AG04450 (cell line): Measurements from ENCODE around the gene SPRY1. TPM values are rescaled to one million over a fixed set of nuclear protein-coding genes. Genes with fewer than 3 reads are reported as not detected.

Source experiments
- CTCF ChIA-PET: fragments of 300-600, 350-600 bp; formaldehyde crosslinking; extraction: SDS; loops from one replicate; lab custom pipeline; 2022; ENCODE audit warnings: antibody characterized with exemption, inconsistent platforms; lab: Charles Lee
- POLR2A ChIA-PET: fragments of 350-600 bp; formaldehyde crosslinking; extraction: SDS; loops from one replicate; lab custom pipeline; 2021; ENCODE audit warnings: antibody characterized with exemption, inconsistent platforms; lab: Yijun Ruan, JAX
- DNase-seq: peaks from one replicate; pipeline ENCODE4 v3.0.0-alpha.2; 2011; ENCODE audit warnings: low read depth, low spot score
- H3K27ac ChIP-seq: one replicate; pipeline ENCODE4 v1.5.1; 2012; ENCODE audit warnings: low read depth, low read length, control low read depth
- H3K27me3 ChIP-seq: one replicate; pipeline ENCODE4 v1.6.0; 2012; ENCODE audit warnings: low read length; ENCODE audit not compliant: control insufficient read depth, insufficient read depth
- H3K4me3 ChIP-seq: 2 replicates; pipeline ENCODE4 v1.5.1; 2011; ENCODE audit warnings: mild to moderate bottlenecking, low read depth, low read length, control low read depth
- H3K9me3 ChIP-seq: 2 replicates; pipeline ENCODE4 v1.5.1; 2012; ENCODE audit warnings: low read length; ENCODE audit not compliant: control insufficient read depth, insufficient read depth
- polyA plus RNA-seq: library from polyadenylated mRNA; depleted of rRNA; stranded (reverse); fragments of >200 nt; gene quantifications from 2 replicates; pipeline ENCODE4 v1.2.3, GENCODE V29; 2011
- TF ChIP-seq, protein P1 (sequence below): IDR thresholded peaks from 2 replicates; pipeline ENCODE4 v1.5.1; 2011; ENCODE audit warnings: low read depth, low read length, control low read depth, inconsistent platforms

The SPRY1 gene
- polyA plus RNA-seq, 1 experiment = 6.6 TPM

DNA sequence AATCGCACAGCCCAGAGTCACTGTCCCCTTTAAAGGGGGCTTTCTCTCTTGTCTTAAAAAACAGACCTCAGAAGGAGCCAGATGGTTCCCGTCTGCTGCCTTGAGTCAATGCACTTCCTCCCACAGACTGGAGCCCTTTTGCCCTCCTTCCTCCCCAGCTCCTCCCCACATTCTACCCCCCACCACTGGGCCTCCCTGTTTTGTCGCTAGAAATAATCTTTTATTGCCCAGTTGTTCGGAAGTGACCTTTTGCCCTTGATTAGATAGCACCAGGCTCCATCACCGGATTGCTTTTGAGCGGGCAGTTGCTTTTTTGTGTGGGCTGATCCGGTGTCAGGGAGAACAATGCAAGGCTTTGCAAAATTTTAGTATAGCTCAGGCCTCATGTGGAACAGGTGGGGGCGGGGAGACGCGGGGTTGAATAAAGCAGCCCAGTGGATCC is 47.7 kb downstream of the SPRY1 start:
- TF ChIP-seq, protein P1, sequence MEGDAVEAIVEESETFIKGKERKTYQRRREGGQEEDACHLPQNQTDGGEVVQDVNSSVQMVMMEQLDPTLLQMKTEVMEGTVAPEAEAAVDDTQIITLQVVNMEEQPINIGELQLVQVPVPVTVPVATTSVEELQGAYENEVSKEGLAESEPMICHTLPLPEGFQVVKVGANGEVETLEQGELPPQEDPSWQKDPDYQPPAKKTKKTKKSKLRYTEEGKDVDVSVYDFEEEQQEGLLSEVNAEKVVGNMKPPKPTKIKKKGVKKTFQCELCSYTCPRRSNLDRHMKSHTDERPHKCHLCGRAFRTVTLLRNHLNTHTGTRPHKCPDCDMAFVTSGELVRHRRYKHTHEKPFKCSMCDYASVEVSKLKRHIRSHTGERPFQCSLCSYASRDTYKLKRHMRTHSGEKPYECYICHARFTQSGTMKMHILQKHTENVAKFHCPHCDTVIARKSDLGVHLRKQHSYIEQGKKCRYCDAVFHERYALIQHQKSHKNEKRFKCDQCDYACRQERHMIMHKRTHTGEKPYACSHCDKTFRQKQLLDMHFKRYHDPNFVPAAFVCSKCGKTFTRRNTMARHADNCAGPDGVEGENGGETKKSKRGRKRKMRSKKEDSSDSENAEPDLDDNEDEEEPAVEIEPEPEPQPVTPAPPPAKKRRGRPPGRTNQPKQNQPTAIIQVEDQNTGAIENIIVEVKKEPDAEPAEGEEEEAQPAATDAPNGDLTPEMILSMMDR = no peak
- Histone ChIP-seq H3K4me3 (0 out of 2 replicates have a peak overlapping the region, but pooled peaks have one; percentile 17), H3K27me3 (no peaks in the 10 kb centered on the region), H3K9me3 (no peaks in the 10 kb centered on the region), H3K27ac (peak overlapping the region; percentile 31)
- POLR2A ChIA-PET = no interaction called here
- CTCF ChIA-PET = interaction anchor here (0.6 kb wide), 1 partner anchor 217 kb away, joined by 3 read pairs; no protein-coding TSS in a partner anchor
- DNase-seq = no peak

DNA sequence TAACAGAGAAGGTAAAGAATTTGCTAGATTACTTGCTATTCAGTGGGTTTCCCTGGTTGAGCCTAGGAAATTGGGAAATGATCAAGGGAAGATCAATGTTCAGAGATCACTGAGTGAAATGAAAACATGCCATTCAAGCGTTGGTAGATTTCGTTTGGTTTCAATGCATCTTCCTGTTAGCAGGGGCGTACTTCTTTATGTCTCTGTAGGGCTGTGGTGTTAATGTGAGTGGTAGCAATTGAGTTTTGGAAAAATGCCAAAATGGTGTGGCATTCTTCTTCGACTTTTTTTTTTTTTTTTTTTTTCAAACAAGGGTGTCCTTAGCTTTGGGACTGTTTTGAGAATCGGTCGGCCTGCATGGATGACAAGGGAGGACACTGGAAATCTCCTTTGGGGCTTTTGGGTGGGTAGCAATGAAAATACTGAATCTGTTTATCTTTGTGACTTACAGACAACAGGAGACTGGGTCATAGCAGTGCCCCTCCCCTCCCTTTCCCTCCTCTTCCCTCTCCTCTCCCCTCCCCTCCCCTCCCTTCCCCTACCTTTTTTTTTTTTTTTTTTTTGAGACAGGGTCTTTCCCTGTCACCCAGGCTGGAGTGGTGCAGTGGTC is 50.4 kb downstream of the SPRY1 start:
- Histone ChIP-seq H3K9me3 (no peaks in the 10 kb centered on the region), H3K27me3 (no peaks in the 10 kb centered on the region), H3K4me3 (no peak overlapping the region), H3K27ac (no peak overlapping the region)
- DNase-seq = no peak
- ChIA-PET POLR2A (no interaction called here), CTCF (no interaction called here)
- TF ChIP-seq, protein P1 = no peak

DNA sequence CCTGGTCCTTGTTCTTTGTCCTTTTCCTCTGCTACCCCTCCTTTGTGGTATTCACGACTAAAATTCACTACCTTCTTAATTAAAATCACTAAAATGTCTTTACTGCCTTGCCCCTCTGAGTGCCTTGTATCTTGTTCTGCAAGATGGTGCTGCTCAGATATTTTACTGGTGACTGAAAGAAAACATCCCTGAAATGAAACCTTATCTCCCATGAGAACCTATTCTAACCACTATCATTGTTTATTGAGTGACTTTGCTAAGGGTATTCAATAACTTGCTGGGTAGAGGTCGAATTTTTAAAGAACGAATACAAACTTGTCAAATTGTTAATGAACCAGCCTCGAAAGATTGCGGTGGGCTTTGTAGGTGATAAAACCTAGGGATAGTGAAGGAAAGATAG is 52.8 kb downstream of the SPRY1 start:
- DNase-seq = no peak
- no peak overlapping the region for H3K4me3 ChIP-seq
- H3K9me3 ChIP-seq = no peaks in the 10 kb centered on the region
- TF ChIP-seq, protein P1 = no peak
- no peaks in the 10 kb centered on the region for H3K27me3 ChIP-seq
- CTCF ChIA-PET = no interaction called here
- POLR2A ChIA-PET = no interaction called here
- H3K27ac ChIP-seq = no peak overlapping the region

DNA sequence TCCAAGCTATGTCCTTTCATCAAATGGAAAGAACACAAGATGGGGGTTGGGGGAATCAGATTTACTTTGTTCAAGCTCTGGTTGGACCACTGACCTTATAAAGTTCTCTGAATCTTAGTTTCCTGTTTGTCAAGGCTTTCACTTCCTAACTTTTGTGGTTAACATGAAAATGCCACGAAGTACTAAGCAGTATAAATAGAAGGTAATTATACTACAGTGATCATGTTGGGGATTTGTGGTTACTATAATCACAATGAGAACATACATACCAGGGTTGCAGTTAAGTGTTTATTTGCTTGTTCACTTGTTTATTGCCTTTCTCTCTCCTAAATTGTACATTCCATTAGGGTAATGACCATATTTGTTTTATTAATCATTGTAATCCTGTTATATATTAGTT is 53.2 kb downstream of the SPRY1 start:
- Histone ChIP-seq H3K9me3 (no peaks in the 10 kb centered on the region), H3K27ac (no peak overlapping the region), H3K4me3 (no peak overlapping the region), H3K27me3 (no peaks in the 10 kb centered on the region)
- no peak for DNase-seq
- TF ChIP-seq, protein P1 = no peak
- POLR2A ChIA-PET = no interaction called here
- CTCF ChIA-PET = no interaction called here

DNA sequence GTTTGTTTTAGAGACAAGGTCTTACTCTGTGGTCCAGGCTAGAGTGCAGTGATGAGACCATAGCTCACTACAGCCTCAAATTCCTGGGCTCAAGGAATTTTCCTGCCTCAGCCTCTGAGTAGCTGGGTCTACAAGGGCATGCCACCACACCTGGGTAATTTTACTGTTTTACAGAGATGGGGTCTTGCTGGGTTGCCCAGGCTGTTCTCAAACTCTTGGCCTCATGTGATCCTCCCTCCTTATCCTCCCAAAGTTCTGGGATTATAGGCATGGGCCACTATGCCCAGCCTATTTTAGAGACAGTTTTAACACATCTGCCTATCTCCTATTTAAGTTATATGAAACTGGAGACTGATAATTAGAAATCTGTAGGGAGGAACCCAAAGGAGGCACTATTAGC is 53.8 kb downstream of the SPRY1 start:
- no peak overlapping the region for H3K4me3 ChIP-seq
- H3K27ac ChIP-seq = no peak overlapping the region
- POLR2A ChIA-PET = no interaction called here
- H3K27me3 ChIP-seq = no peaks in the 10 kb centered on the region
- TF ChIP-seq, protein P1 = no peak
- no peak for DNase-seq
- no peaks in the 10 kb centered on the region for H3K9me3 ChIP-seq
- CTCF ChIA-PET = no interaction called here
